Fibroblast of lung (primary cell): Measurements from ENCODE around the gene CDH10.

Experiments used
- CTCF ChIP-seq, 2 donors: IDR thresholded peaks in 1 of 2; conservative IDR thresholded peaks in 1 of 2; 1 replicate in 1 of 2; 2 replicates in 1 of 2; pipeline ENCODE4 v1.5.1; 2011 to 2012; ENCODE audit warnings: low read length in 2 of 2, control low read depth in 1 of 2, inconsistent platforms in 1 of 2, low read depth in 1 of 2, mild to moderate bottlenecking in 1 of 2
- EZH2 ChIP-seq: IDR thresholded peaks from 2 replicates; pipeline ENCODE4 v1.5.1; 2012; ENCODE audit warnings: low read length, control low read depth, mild to moderate bottlenecking; ENCODE audit errors: missing control alignments

- TF ChIP-seq EZH2 (no peak), CTCF (conservative IDR thresholded peaks at IDR 0.05 in 1 of 2, IDR thresholded peaks at IDR 0.05 in 1 of 2; ENCODE audit: low read depth in 1 of 2, low read length in 2 of 2) (no peak)
These were observed 55.2 kb downstream of the CDH10 start for GRCh38 chr5:24589566-24589965.
